SK-N-MC (cell line): Measurements from ENCODE around the gene CTRL.

ENCODE experiments used
- DNase-seq: peaks from one replicate; pipeline ENCODE4 v3.0.0-alpha.2; 2011; ENCODE audit warnings: low read depth, low spot score
- H3K27ac ChIP-seq: fragments of 200-600 bp; sonication (generic); 2 replicates; pipeline ENCODE4 v1.5.1; 2016; ENCODE audit warnings: mixed run types
- H3K36me3 ChIP-seq: fragments of 200-600 bp; sonication (generic); 2 replicates; pipeline ENCODE4 v1.6.1; 2017; ENCODE audit warnings: antibody characterized with exemption, low read length, mixed read lengths; ENCODE audit not compliant: insufficient read depth
- H3K4me3 ChIP-seq: fragments of 200-600 bp; sonication (generic); 2 replicates; pipeline ENCODE4 v1.5.1; 2016
- H3K9ac ChIP-seq: fragments of 200-600 bp; sonication (generic); 2 replicates; pipeline ENCODE4 v1.8.0; 2017; ENCODE audit warnings: mixed run types, mixed read lengths; ENCODE audit not compliant: insufficient read length
- H3K9me3 ChIP-seq: fragments of 200-600 bp; sonication (generic); 2 replicates; pipeline ENCODE4 v1.6.1; 2017; ENCODE audit warnings: low read depth, mild to moderate bottlenecking, antibody characterized with exemption, low read length, moderate library complexity, mixed read lengths
- EZH2 ChIP-seq: fragments of 200-600 bp; sonication (generic); IDR thresholded peaks from one replicate; pipeline ENCODE4 v1.6.1; 2017; ENCODE audit warnings: antibody characterized with exemption
- FOXP2 ChIP-seq: optimal IDR thresholded peaks from 2 replicates; pipeline ENCODE3; 2011; ENCODE audit warnings: mild to moderate bottlenecking, moderate library complexity; ENCODE audit not compliant: insufficient read depth; ENCODE audit errors: extremely low read length, control extremely low read depth
- POLR2AphosphoS5 ChIP-seq: IDR thresholded peaks from 2 replicates; pipeline ENCODE4 v1.6.1; 2012; ENCODE audit warnings: mild to moderate bottlenecking, low read depth, low read length, borderline replicate concordance

The CTRL gene

GRCh38 chr16:67882374-67883145, 49.1 kb downstream of the CTRL start:
- no peak overlapping the region for H3K9ac ChIP-seq
- no peaks in the 10 kb centered on the region for H3K9me3 ChIP-seq
- H3K27ac ChIP-seq: no peak overlapping the region
- DNase-seq: no peak
- peaks cover 11% of the 10 kb centered on the region; the same call in 1 of the 2 replicates for H3K36me3 ChIP-seq
- no peak overlapping the region for H3K4me3 ChIP-seq
- TF ChIP-seq EZH2 (no peak), POLR2AphosphoS5 (no peak), FOXP2 (no peak)

- H3K9me3 ChIP-seq: no peaks in the 10 kb centered on the region
- H3K36me3 ChIP-seq: peaks cover 11% of the 10 kb centered on the region; the same call in 1 of the 2 replicates
- H3K27ac ChIP-seq: no peak overlapping the region
- H3K9ac ChIP-seq: no peak overlapping the region
- TF ChIP-seq FOXP2 (no peak), POLR2AphosphoS5 (no peak), EZH2 (no peak)
- no peak overlapping the region for H3K4me3 ChIP-seq
- no peak for DNase-seq
These were observed 50.0 kb downstream of the CTRL start for GRCh38 chr16:67881621-67882161.

- Histone ChIP-seq H3K9me3 (no peaks in the 10 kb centered on the region), H3K9ac (no peak overlapping the region), H3K36me3 (peaks cover 11% of the 10 kb centered on the region; the same call in 1 of the 2 replicates), H3K27ac (no peak overlapping the region), H3K4me3 (no peak overlapping the region)
- no peak for DNase-seq
- TF ChIP-seq EZH2 (no peak), FOXP2 (no peak), POLR2AphosphoS5 (no peak)
These were observed 51.1 kb downstream of the CTRL start for GRCh38 chr16:67880584-67880983.

GRCh38 chr16:67879936-67880335, 51.7 kb downstream of the CTRL start:
- Histone ChIP-seq H3K4me3 (no peak overlapping the region), H3K9ac (no peak overlapping the region), H3K9me3 (no peaks in the 10 kb centered on the region), H3K36me3 (peaks cover 11% of the 10 kb centered on the region; the same call in 1 of the 2 replicates), H3K27ac (no peak overlapping the region)
- no peak for TF ChIP-seq EZH2
- TF ChIP-seq FOXP2: no peak
- no peak for DNase-seq
